Heart left ventricle (tissue), 16 donors: ENCODE results near the gene MGAT4B. TPM values are rescaled to one million over a fixed set of nuclear protein-coding genes. Genes with fewer than 3 reads are reported as not detected.

ENCODE experiments used
- ATAC-seq, 4 donors: fragments of 200-7000 bp; cut with Tn5 transposase; one replicate each; pipeline ENCODE4 v1.9.1; 2020 to 2022; ENCODE audit warnings: moderate library complexity in 4 of 4, mild to moderate bottlenecking in 3 of 4, moderate number of reproducible peaks in 1 of 4
- DNase-seq, 5 donors: peaks; one replicate each; pipeline ENCODE4 v3.0.0-alpha.2; 2020
- H3K27ac ChIP-seq, 12 donors: fragments of 200-600 bp; sonication (generic) in 4 of 12; one replicate each; pipeline versions ENCODE4 v1.5.0 to v1.8.0; 2016 to 2022; ENCODE audit warnings: mild to moderate bottlenecking in 2 of 12
- H3K27me3 ChIP-seq, 9 donors: fragments of 200-600 bp; sonication (generic) in 2 of 9; one replicate each; pipeline versions ENCODE4 v1.5.1 to v1.8.0; 2016 to 2022; ENCODE audit warnings: mild to moderate bottlenecking in 3 of 9
- H3K36me3 ChIP-seq, 9 donors: fragments of 200-600 bp; sonication (generic) in 2 of 9; one replicate each; pipeline versions ENCODE4 v1.5.0 to v1.8.0; 2018 to 2022; ENCODE audit warnings: mild to moderate bottlenecking in 2 of 9
- H3K4me1 ChIP-seq, 12 donors: fragments of 200-600 bp; sonication (generic) in 4 of 12; one replicate each; pipeline versions ENCODE4 v1.5.0 to v1.8.0; 2016 to 2022; ENCODE audit warnings: mild to moderate bottlenecking in 3 of 12
- H3K4me3 ChIP-seq, 12 donors: fragments of 200-600 bp; sonication (generic) in 4 of 12; one replicate each; pipeline versions ENCODE4 v1.5.0 to v1.8.0; 2017 to 2022; ENCODE audit warnings: mild to moderate bottlenecking in 9 of 12, moderate library complexity in 4 of 12
- H3K9me3 ChIP-seq, 12 donors: fragments of 200-600 bp; sonication (generic) in 4 of 12; one replicate each; pipeline versions ENCODE4 v1.5.0 to v1.8.0; 2016 to 2022; ENCODE audit warnings: mild to moderate bottlenecking in 1 of 12
- CTCF ChIP-seq, 12 donors: fragments of 200-600 bp; sonication (generic) in 4 of 12; IDR thresholded peaks; one replicate each; pipeline versions ENCODE4 v1.5.0 to v1.8.0; 2018 to 2022; ENCODE audit warnings: antibody characterized with exemption in 12 of 12, mild to moderate bottlenecking in 5 of 12
- POLR2A ChIP-seq, 2 donors: fragments of 450-650 bp; IDR thresholded peaks; one replicate each; pipeline ENCODE4 v1.6.1; 2017; ENCODE audit warnings: antibody characterized with exemption in 2 of 2, mild to moderate bottlenecking in 2 of 2, moderate library complexity in 2 of 2
- WGBS, 4 donors: extraction: QIAGEN DNeasy Blood & Tissue Kit in 2 of 4; methylation state at CpG; one replicate each; pipeline versions ENCODE4 v1.1.5 to v1.1.7; 2013 to 2018; 5-methylcytosine and 5-hydroxymethylcytosine counted together
- intact Hi-C, 10 donors: fragments of 100-400 bp; cut with DNase I; formaldehyde crosslinking; loops; one replicate each; pipeline versions ENCODE4 v1.11.1 to v1.14.2; 2022
- polyA plus RNA-seq, 2 donors: library from polyadenylated mRNA; stranded (reverse); fragments of 200-250 nt; gene quantifications; one replicate each; pipeline ENCODE4 v1.2.3, GENCODE V29; 2013
- total RNA-seq, 9 donors: library from RNA; depleted of rRNA in 2 of 9; stranded (reverse); fragments of >200 nt in 2 of 9; fragmentation: NEBNext Ultra II Directional in 3 of 9; extraction: Animal tissue kit (Norgen Biotek cat#: 25700) in 3 of 9; gene quantifications; one replicate each; pipeline versions ENCODE4 v1.1.0 to v1.2.4, GENCODE V29; 2016 to 2023
- donor health status: ischemic (EF 13 %, LVEDD 7.1; RV severe dilation, severe dysfunction).
- donor health status: healthy with polysubstance abuse.
- donor health status: DM: no; HTN: yes; CAD: no.
- donor health status: DM: no; HTN: no; CAD: no.
- donor health status: ischemic (EF 25% LVEDD 6.9; RV normal size, moderate dysfunction).
- donor health status: ischemic (EF 25% LVEDD 5.7; RV mildly dilated, moderate dysfunction).
- donor health status: healthy.
- donor health status: DM: yes; HTN: yes; CAD: no.
- donor health status: ischemic (EF 35%, LVEDD 5.7; RV mildly dilated, moderate dysfunction).
- donor health status: nonischemic (EF 11% LVEDD 7.7; RV severe dilation, severe dysfunction).
- donor health status: DM: yes; HTN: yes; CAD: no.
- donor health status: PGD.
- donor health status: ischemic (EF 29% LVEDD 5.4; RV normal size, mild dysfunction).
- donor health status: nonischemic (EF 23%, LVEDD 6.1; RV moderate dilation, normal function).

The MGAT4B gene
- total and polyA plus RNA-seq, 11 donors, result 49.6 to 209 (median 105) TPM

- intact Hi-C loops, result no loop called here
- 89 to 92% (median 92%) methylated on average over 5 of the region's 5 CpGs for WGBS, 4 donors
- H3K27ac ChIP-seq, result no peak overlapping the region
- peaks cover 0 to 14% (median 4%) of the 10 kb centered on the region in 9 donors for H3K36me3 ChIP-seq
- DNase-seq, result no peak
- no peak overlapping the region for H3K4me3 ChIP-seq
- H3K27me3 ChIP-seq, result no peaks in the 10 kb centered on the region
- no peaks in the 10 kb centered on the region for H3K9me3 ChIP-seq
- no peak for ATAC-seq
- TF ChIP-seq CTCF (IDR thresholded peaks at IDR 0.05), result no peak
- TF ChIP-seq POLR2A (IDR thresholded peaks at IDR 0.05), result no peak
- H3K4me1 ChIP-seq, result peaks cover 0 to 19% (median 13%) of the 10 kb centered on the region in 12 donors
Measured at GRCh38 chr5:179812997-179813607, 6.4 kb upstream of the MGAT4B start.

- H3K27me3 ChIP-seq, result no peaks in the 10 kb centered on the region
- peaks cover 0 to 14% (median 4%) of the 10 kb centered on the region in 9 donors for H3K36me3 ChIP-seq
- intact Hi-C loops, result no loop called here
- H3K4me1 ChIP-seq, result peaks cover 0 to 19% (median 10%) of the 10 kb centered on the region in 12 donors
- H3K27ac ChIP-seq, result no peak overlapping the region
- TF ChIP-seq CTCF (IDR thresholded peaks at IDR 0.05) (no peak), POLR2A (IDR thresholded peaks at IDR 0.05) (no peak)
- 88 to 93% (median 91%) methylated on average over 27 of the region's 27 CpGs for WGBS, 4 donors
- DNase-seq (no peak), ATAC-seq (no peak)
- H3K9me3 ChIP-seq, result no peaks in the 10 kb centered on the region
- H3K4me3 ChIP-seq, result no peak overlapping the region
Measured at GRCh38 chr5:179812135-179812825, 5.6 kb upstream of the MGAT4B start.

- TF ChIP-seq CTCF (IDR thresholded peaks at IDR 0.05) (no peak), POLR2A (IDR thresholded peaks at IDR 0.05) (peak in 1 of 2 donors; percentile 22)
- DNase-seq, result peak in 4 of 5 donors; percentile 49 to 66 (median 60)
- intact Hi-C loops, result loop anchor here in 5 of 10 donors (2.0 to 10.0 kb wide), 3 partner anchors 15 to 99 kb away; partner anchors contain the start of genes TBC1D9B (in 3 of the 5), SQSTM1 (in 2 of the 5) and MRNIP (in 1 of the 5)
- ATAC-seq, result peak in 3 of 4 donors; percentile 26 to 54 (median 38)
- 4 to 22% (median 5%) methylated on average over 12 to 65 of the region's 65 CpGs for WGBS, 4 donors
- Histone ChIP-seq H3K27me3 (no peaks in the 10 kb centered on the region), H3K36me3 (peaks cover 0 to 20% (median 6%) of the 10 kb centered on the region in 9 donors), H3K4me1 (peaks cover 0 to 51% (median 39%) of the 10 kb centered on the region in 12 donors), H3K9me3 (no peaks in the 10 kb centered on the region), H3K27ac (peak overlapping the region; percentile 89 to 98 (median 96)), H3K4me3 (peak overlapping the region; percentile 73 to 100 (median 96))
Measured at GRCh38 chr5:179805529-179806249, 977 bp downstream of the MGAT4B start.
